GM23338 (cell line): Measurements from ENCODE around the gene VASN. TPM values are rescaled to one million over a fixed set of nuclear protein-coding genes. Genes with fewer than 3 reads are reported as not detected.

ENCODE experiments used
- ATAC-seq: fragments of 200-7000 bp; cut with Tn5 transposase; 3 replicates; pipeline ENCODE4 v1.9.1; 2020
- DNase-seq: peaks from one replicate; pipeline ENCODE4 v3.0.0-alpha.2; 2015; ENCODE audit warnings: low spot score
- H2AFZ ChIP-seq: fragments of 200-600 bp; sonication (generic); 2 replicates; pipeline ENCODE4 v1.8.0; 2016; ENCODE audit warnings: antibody characterized with exemption, mild to moderate bottlenecking, moderate library complexity
- H3F3A ChIP-seq: fragments of 200-600 bp; sonication (generic); replicated peaks from 2 replicates; pipeline ENCODE4 v1.8.0; 2017; ENCODE audit warnings: antibody characterized with exemption, mixed run types, low read depth
- H3K27ac ChIP-seq: fragments of 200-600 bp; sonication (generic); 2 replicates; pipeline ENCODE4 v1.6.1; 2016; ENCODE audit warnings: low read depth
- H3K27me3 ChIP-seq: fragments of 200-600 bp; sonication (generic); 2 replicates; pipeline ENCODE4 v1.8.0; 2016; ENCODE audit warnings: mild to moderate bottlenecking, mixed run types, moderate library complexity; ENCODE audit not compliant: insufficient read depth
- H3K36me3 ChIP-seq: fragments of 200-600 bp; sonication (generic); 2 replicates; pipeline ENCODE4 v1.8.0; 2016; ENCODE audit warnings: mild to moderate bottlenecking; ENCODE audit not compliant: insufficient read depth
- H3K4me1 ChIP-seq: fragments of 200-600 bp; sonication (generic); 2 replicates; pipeline ENCODE4 v1.8.0; 2016; ENCODE audit warnings: mild to moderate bottlenecking, moderate library complexity; ENCODE audit not compliant: insufficient read depth
- H3K4me2 ChIP-seq: fragments of 200-600 bp; sonication (generic); 2 replicates; pipeline ENCODE4 v1.7.1; 2017; ENCODE audit warnings: mixed run types
- H3K4me3 ChIP-seq: fragments of 200-600 bp; sonication (generic); 2 replicates; pipeline ENCODE4 v1.6.1; 2016; ENCODE audit warnings: mixed run types
- H3K79me2 ChIP-seq: fragments of 200-600 bp; sonication (generic); replicated peaks from 2 replicates; pipeline ENCODE4 v1.8.0; 2017; ENCODE audit warnings: mild to moderate bottlenecking; ENCODE audit not compliant: insufficient read depth
- H3K9me2 ChIP-seq: fragments of 200-600 bp; sonication (generic); 2 replicates; pipeline ENCODE4 v1.8.0; 2017; ENCODE audit not compliant: insufficient read depth
- H4K20me1 ChIP-seq: fragments of 200-600 bp; sonication (generic); replicated peaks from 2 replicates; pipeline ENCODE4 v1.8.0; 2017; ENCODE audit warnings: mild to moderate bottlenecking; ENCODE audit not compliant: insufficient read depth
- H3K27ac Mint-ChIP-seq: 2 replicates; pipeline ENCODE4 v1.8.0; 2020; ENCODE audit warnings: inconsistent platforms, mild to moderate bottlenecking, moderate library complexity, mixed read lengths
- H3K27me3 Mint-ChIP-seq: 3 replicates; pipeline ENCODE4 v1.8.0; 2022; ENCODE audit warnings: low read depth, mild to moderate bottlenecking, moderate library complexity, mixed read lengths, inconsistent platforms; ENCODE audit not compliant: insufficient read depth, poor library complexity
- H3K36me3 Mint-ChIP-seq: 3 replicates; pipeline ENCODE4 v1.8.0; 2021; ENCODE audit warnings: low read depth, mild to moderate bottlenecking, inconsistent platforms, moderate library complexity, mixed read lengths
- H3K4me1 Mint-ChIP-seq: 3 replicates; pipeline ENCODE4 v1.8.0; 2020; ENCODE audit warnings: mild to moderate bottlenecking, inconsistent platforms, mixed read lengths
- H3K4me3 Mint-ChIP-seq: 3 replicates; pipeline ENCODE4 v1.8.0; 2021; ENCODE audit warnings: moderate library complexity, mild to moderate bottlenecking, inconsistent platforms, mixed read lengths
- H3K9me3 Mint-ChIP-seq: 3 replicates; pipeline ENCODE4 v1.8.0; 2020; ENCODE audit warnings: moderate library complexity, mild to moderate bottlenecking, inconsistent platforms, mixed read lengths
- CTCF ChIP-seq, 2 experiments: fragments of 200-600 bp in 1 of 2; sonication (generic) in 1 of 2; conservative IDR thresholded peaks; 2 replicates each; pipeline versions ENCODE4 v1.5.1 to v1.6.1; 2016 to 2017; ENCODE audit warnings: antibody characterized with exemption in 2 of 2, low read depth in 2 of 2, mild to moderate bottlenecking in 2 of 2, moderate library complexity in 1 of 2
- ETS1 ChIP-seq: IDR thresholded peaks from 2 replicates; pipeline ENCODE4 v1.6.1; 2016; ENCODE audit warnings: antibody characterized with exemption
- EZH2 ChIP-seq: fragments of 200-600 bp; sonication (generic); IDR thresholded peaks from one replicate; pipeline ENCODE4 v1.8.0; 2017; ENCODE audit warnings: antibody characterized with exemption, mild to moderate bottlenecking, low read depth; ENCODE audit not compliant: unreplicated experiment
- NANOG ChIP-seq: IDR thresholded peaks from 2 replicates; pipeline ENCODE4 v1.6.1; 2016; ENCODE audit warnings: antibody characterized with exemption, borderline replicate concordance
- REST ChIP-seq: IDR thresholded peaks from one replicate; pipeline ENCODE4 v1.6.1; 2018; ENCODE audit warnings: antibody characterized with exemption; ENCODE audit not compliant: unreplicated experiment
- STAT1 ChIP-seq: IDR thresholded peaks from one replicate; pipeline ENCODE4 v1.6.1; 2016; ENCODE audit warnings: antibody characterized with exemption; ENCODE audit not compliant: unreplicated experiment
- ZNF114 ChIP-seq: fragments of 250-450 bp; sonication (Bioruptor Pico); IDR thresholded peaks from 2 replicates; pipeline ENCODE4 v1.5.0; 2020; ENCODE audit warnings: mild to moderate bottlenecking, moderate library complexity
- ZNF462 ChIP-seq: fragments of 250-450 bp; sonication (Bioruptor Pico); IDR thresholded peaks from 2 replicates; pipeline ENCODE4 v1.5.0; 2020; ENCODE audit warnings: mild to moderate bottlenecking, moderate library complexity
- polyA plus RNA-seq: library from polyadenylated mRNA; unstranded; fragments of >200 nt; fragmentation: Nextera tagmentation; extraction: Ambion mirVana; gene quantifications from 2 replicates; pipeline ENCODE4 v1.2.1, GENCODE V29; 2016
- total RNA-seq: library from RNA; depleted of rRNA; stranded (reverse); fragments of >200 nt; shearing (Covaris generic); gene quantifications from 2 replicates; pipeline ENCODE4 v1.2.3, GENCODE V29; 2014

The VASN gene
- total and polyA plus RNA-seq, 2 experiments from 2014 or later, result 8.0 to 15.5 TPM

GRCh38 chr16:4399001-4399730 is 27.5 kb downstream of the VASN start (continued):
- TF ChIP-seq CTCF (conservative IDR thresholded peaks at IDR 0.05; ENCODE audit: low read depth in 2 of 2), result no peak

- Histone ChIP-seq H3K36me3 (no peaks in the 10 kb centered on the region), H3K79me2 (no peaks in the 10 kb centered on the region), H3K4me3 (no peak overlapping the region), H3K4me2 (no peak overlapping the region), H3F3A (0 out of 2 replicates have a peak, but pooled peaks cover 5% of the 10 kb centered on the region), H4K20me1 (no peaks in the 10 kb centered on the region), H3K4me1 (no peaks in the 10 kb centered on the region), H3K27ac (no peak overlapping the region), H3K9me2 (no peaks in the 10 kb centered on the region), H3K27me3 (no peaks in the 10 kb centered on the region), H2AFZ (no peak overlapping the region)
- Mint-ChIP-seq H3K36me3 (peaks cover 3% of the 10 kb centered on the region; the same call in 1 of the 3 replicates), H3K4me3 (no peak overlapping the region; the same call in 2 of the 3 replicates), H3K27me3 (peaks cover 8% of the 10 kb centered on the region), H3K27ac (no peak overlapping the region), H3K4me1 (peaks cover 16% of the 10 kb centered on the region), H3K9me3 (no peaks in the 10 kb centered on the region; the same call in 2 of the 3 replicates)
- DNase-seq (no peak), ATAC-seq (no peak)
- TF ChIP-seq STAT1 (no peak), CTCF (conservative IDR thresholded peaks at IDR 0.05; ENCODE audit: low read depth in 2 of 2) (no peak), NANOG (no peak), ZNF462 (CRISPR knock-in tag) (no peak), ZNF114 (CRISPR knock-in tag) (no peak), EZH2 (no peak), ETS1 (no peak), REST (no peak)
These were observed 29.4 kb downstream of the VASN start for GRCh38 chr16:4401094-4401501.
